SH-SY5Y (cell line): ENCODE measurements around the gene SLC18A3.

Experiments
- GATA2 ChIP-seq: IDR thresholded peaks from 2 replicates; pipeline ENCODE4 v1.6.1; 2011; ENCODE audit warnings: mild to moderate bottlenecking, low read depth, low read length
- GATA3 ChIP-seq: IDR thresholded peaks from 2 replicates; pipeline ENCODE4 v1.6.1; 2011; ENCODE audit warnings: low read depth, mild to moderate bottlenecking, low read length, moderate library complexity

DNA sequence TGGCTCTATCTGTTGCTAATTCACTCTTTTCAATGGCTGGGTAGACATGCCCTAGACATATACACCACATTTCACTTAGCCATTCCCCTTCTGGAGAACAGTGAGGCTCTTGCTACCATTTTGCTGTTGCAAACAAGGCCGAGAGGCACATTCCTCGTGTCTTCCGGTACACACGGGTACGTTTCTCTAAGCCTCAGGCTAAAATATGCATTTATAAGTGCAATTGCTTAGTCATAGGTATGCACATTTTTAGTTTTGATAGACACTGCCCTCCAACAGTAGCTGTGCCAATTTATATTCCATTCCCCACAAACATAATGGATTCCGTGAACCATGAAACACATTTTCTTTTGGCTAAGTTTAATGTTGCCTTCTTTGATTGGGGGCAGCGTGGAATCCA lies 16.9 kb downstream of the SLC18A3 start:
- no peak for TF ChIP-seq GATA2
- no peak for TF ChIP-seq GATA3
